ENCODE results near the gene AREL1.

DNA sequence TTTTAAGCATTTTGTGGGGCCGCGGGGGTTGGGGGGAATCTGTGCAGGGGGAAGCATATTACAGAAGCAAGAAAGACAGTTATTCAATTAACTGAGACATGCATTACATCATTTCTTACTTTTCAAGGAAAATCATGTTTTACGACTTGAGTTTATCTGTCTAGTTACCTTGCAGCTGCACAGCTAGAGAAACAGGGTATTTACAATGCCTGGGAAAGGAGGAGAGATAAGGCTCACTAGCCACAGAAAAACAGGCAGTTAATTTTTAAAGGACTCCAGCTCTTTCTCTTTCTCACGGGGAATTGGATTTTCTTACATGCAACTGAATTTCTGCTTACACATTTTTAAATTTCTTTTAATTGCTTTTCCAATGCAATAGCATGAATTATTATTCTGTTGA is 22.2 kb upstream of the AREL1 start:
- TF ChIP-seq, protein P1, sequence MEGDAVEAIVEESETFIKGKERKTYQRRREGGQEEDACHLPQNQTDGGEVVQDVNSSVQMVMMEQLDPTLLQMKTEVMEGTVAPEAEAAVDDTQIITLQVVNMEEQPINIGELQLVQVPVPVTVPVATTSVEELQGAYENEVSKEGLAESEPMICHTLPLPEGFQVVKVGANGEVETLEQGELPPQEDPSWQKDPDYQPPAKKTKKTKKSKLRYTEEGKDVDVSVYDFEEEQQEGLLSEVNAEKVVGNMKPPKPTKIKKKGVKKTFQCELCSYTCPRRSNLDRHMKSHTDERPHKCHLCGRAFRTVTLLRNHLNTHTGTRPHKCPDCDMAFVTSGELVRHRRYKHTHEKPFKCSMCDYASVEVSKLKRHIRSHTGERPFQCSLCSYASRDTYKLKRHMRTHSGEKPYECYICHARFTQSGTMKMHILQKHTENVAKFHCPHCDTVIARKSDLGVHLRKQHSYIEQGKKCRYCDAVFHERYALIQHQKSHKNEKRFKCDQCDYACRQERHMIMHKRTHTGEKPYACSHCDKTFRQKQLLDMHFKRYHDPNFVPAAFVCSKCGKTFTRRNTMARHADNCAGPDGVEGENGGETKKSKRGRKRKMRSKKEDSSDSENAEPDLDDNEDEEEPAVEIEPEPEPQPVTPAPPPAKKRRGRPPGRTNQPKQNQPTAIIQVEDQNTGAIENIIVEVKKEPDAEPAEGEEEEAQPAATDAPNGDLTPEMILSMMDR (IDR thresholded peaks at IDR 0.05) = no peak
- TF ChIP-seq POLR2A (IDR thresholded peaks at IDR 0.05) = no peak
